ENCODE data around the gene TUBA4A. TPM values are rescaled to one million over a fixed set of nuclear protein-coding genes. Genes with fewer than 3 reads are reported as not detected.

The TUBA4A gene
- total and polyA plus RNA-seq, 12 donors = 13.4 to 741 (median 27.0) TPM

- peaks cover 23 to 30% of the 10 kb centered on the region in 2 donors for H3K4me1 ChIP-seq (replicated peaks in 1 of 2)
- H3K27ac ChIP-seq = peak overlapping the region in 3 of 5 donors; percentile 92 to 97 (median 95)
- no peak overlapping the region for H3K4me3 ChIP-seq
- intact Hi-C loops (cut with DNase I) = loop anchor here in 1 of 2 donors (10.0 kb wide), 1 partner anchor 55 kb away; the partner anchor contains the start of gene NHEJ1
- DNase-seq = no peak
- 91 to 93% (median 92%) methylated on average over 15 to 18 of the region's 18 CpGs for WGBS, 4 donors
- H3K36me3 ChIP-seq (replicated peaks in 1 of 2) = peaks cover 0 to 60% of the 10 kb centered on the region in 2 donors
- H3K27me3 ChIP-seq = no peaks in the 10 kb centered on the region
- TF ChIP-seq POLR2A (IDR thresholded peaks at IDR 0.05) (no peak), CTCF (IDR thresholded peaks at IDR 0.05) (no peak)
- H3K9me3 ChIP-seq (replicated peaks in 1 of 3) = no peaks in the 10 kb centered on the region
Observed at GRCh38 chr2:219219784-219220532, 33.8 kb downstream of the TUBA4A start.

- TF ChIP-seq CTCF (IDR thresholded peaks at IDR 0.05) = no peak
- peak; percentile 62 to 69 for TF ChIP-seq POLR2A (IDR thresholded peaks at IDR 0.05)
- peaks cover 23 to 30% of the 10 kb centered on the region in 2 donors for H3K4me1 ChIP-seq (replicated peaks in 1 of 2)
- intact Hi-C loops (cut with DNase I) = loop anchor here in 1 of 2 donors (10.0 kb wide), 1 partner anchor 54 kb away; the partner anchor contains the start of gene NHEJ1
- H3K27ac ChIP-seq = peak within 1 kb of the TSS; percentile 82 to 97 (median 92)
- H3K4me3 ChIP-seq = peak within 1 kb of the TSS in 2 of 4 donors; percentile 46 to 69
- H3K36me3 ChIP-seq (replicated peaks in 1 of 2) = peaks cover 0 to 60% of the 10 kb centered on the region in 2 donors
- DNase-seq = peak; percentile 97 to 99 (median 99)
- no peaks in the 10 kb centered on the region for H3K27me3 ChIP-seq
- H3K9me3 ChIP-seq (replicated peaks in 1 of 3) = no peaks in the 10 kb centered on the region
- 6 to 13% (median 9%) methylated on average over 21 to 71 of the region's 71 CpGs for WGBS, 4 donors
Observed at GRCh38 chr2:219218732-219219701, 34.7 kb downstream of the TUBA4A start, which contains the start of gene ABCB6. Gene ABCB6 (minus strand): TSS chr2:219218958. CDS start chr2:219218673, 285 bp downstream.

- peaks cover 23 to 30% of the 10 kb centered on the region in 2 donors for H3K4me1 ChIP-seq (replicated peaks in 1 of 2)
- peak overlapping the region in 2 of 4 donors; percentile 46 to 69 for H3K4me3 ChIP-seq
- H3K36me3 ChIP-seq (replicated peaks in 1 of 2) = peaks cover 0 to 60% of the 10 kb centered on the region in 2 donors
- WGBS, 4 donors = 0 to 1% (median 1%) methylated on average over 16 to 37 of the region's 37 CpGs
- H3K27ac ChIP-seq = peak overlapping the region; percentile 82 to 97 (median 92)
- peak; percentile 66 to 85 (median 80) for DNase-seq
- TF ChIP-seq POLR2A (IDR thresholded peaks at IDR 0.05) (peak; percentile 8 to 38), CTCF (IDR thresholded peaks at IDR 0.05) (peak in 1 of 6 experiments; percentile 9)
- no peaks in the 10 kb centered on the region for H3K9me3 ChIP-seq (replicated peaks in 1 of 3)
- intact Hi-C loops (cut with DNase I) = loop anchor here in 1 of 2 donors (10.0 kb wide), 1 partner anchor 53 kb away; the partner anchor contains the start of gene NHEJ1
- no peaks in the 10 kb centered on the region for H3K27me3 ChIP-seq
Observed at GRCh38 chr2:219218217-219218731, 35.4 kb downstream of the TUBA4A start.
